Erythroblast (primary cell): ENCODE results near the gene RAB30.

ENCODE experiments used
- GATA1 ChIP-seq: IDR thresholded peaks from 2 replicates; pipeline ENCODE4 v1.6.1; 2011; ENCODE audit warnings: low read depth, mild to moderate bottlenecking, control low read depth, low read length, moderate library complexity
- POLR2A ChIP-seq: IDR thresholded peaks from 2 replicates; pipeline ENCODE4 v1.6.1; 2011; ENCODE audit warnings: mild to moderate bottlenecking, low read length

GRCh38 chr11:83056611-83057010 lies 15.1 kb downstream of the RAB30 start:
- TF ChIP-seq POLR2A = no peak
- no peak for TF ChIP-seq GATA1
